Measurements from ENCODE around the gene GP1BB. TPM values are rescaled to one million over a fixed set of nuclear protein-coding genes. Genes with fewer than 3 reads are reported as not detected.

Gene GP1BB
- total and polyA plus RNA-seq, 3 experiments from 2014 or later: not detected

DNA sequence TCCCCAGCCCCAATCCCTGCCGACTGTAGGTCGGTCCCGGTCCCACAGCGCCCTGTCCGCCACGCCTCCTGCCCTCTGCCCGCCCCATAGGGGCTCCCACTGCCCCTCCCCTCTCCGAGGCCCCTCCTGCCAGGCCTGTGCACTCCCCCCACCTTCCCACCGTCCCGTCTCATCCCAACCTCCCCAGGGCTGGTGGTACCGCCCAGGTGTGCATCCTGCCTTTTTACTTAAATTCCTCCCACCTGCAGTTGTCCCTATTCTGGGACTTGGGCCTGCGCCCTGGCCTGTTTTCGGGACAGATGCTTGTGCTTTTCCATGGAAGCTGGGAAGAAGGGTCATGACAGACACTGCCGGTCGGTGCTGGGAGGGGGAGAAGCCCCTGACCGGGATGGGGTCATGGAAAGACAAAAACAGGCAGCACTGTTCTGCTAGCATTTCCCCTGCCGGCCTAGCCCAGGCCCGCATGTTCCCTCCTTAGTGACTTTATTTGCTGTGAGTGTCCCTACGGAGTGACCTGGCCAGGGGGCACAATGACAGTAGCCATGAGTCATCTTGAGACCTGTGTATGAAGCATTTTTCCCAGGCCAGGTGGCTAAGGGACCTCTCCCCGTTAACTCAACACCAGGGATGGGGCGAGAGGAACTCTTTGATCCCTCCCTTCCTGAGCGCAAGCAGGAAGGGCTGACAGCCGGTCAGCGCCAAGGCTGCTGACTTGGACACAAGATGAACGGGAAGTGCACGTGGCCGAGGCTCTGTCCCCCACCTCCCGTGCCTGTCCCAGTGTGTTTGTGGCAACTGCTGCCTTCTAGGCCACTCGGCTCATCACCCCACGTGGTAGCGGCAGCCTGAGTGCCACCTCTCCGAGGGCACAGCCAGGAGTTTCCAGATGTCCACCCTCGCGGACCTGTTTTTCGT is 44.3 kb downstream of the GP1BB start:
- no peak for DNase-seq
- Mint-ChIP-seq H3K27me3 (peaks cover 59 to 76% of the 10 kb centered on the region in 2 donors), H3K4me1 (peaks cover 4 to 23% (median 12%) of the 10 kb centered on the region in 3 donors), H3K9me3 (peaks cover 0 to 3% (median 0%) of the 10 kb centered on the region in 5 donors), H3K4me3 (peak overlapping the region in 5 of 7 donors; percentile 33 to 52 (median 50)), H3K36me3 (no peaks in the 10 kb centered on the region), H3K27ac (no peak overlapping the region)
- no peaks in the 10 kb centered on the region for H3K9me3 ChIP-seq (ENCODE audit: low read length)
- H3K4me1 ChIP-seq (ENCODE audit: insufficient read depth, low read length): peaks cover 11% of the 10 kb centered on the region
- H3K36me3 ChIP-seq (ENCODE audit: insufficient read depth, low read length): no peaks in the 10 kb centered on the region
- ChIA-PET CTCF (no interaction called here), POLR2A (no interaction called here)
- H3K27ac ChIP-seq (ENCODE audit: low read depth, low read length): no peak overlapping the region
- H3K27me3 ChIP-seq (ENCODE audit: insufficient read depth, low read length, poor library complexity, severe bottlenecking): peaks cover 44% of the 10 kb centered on the region
- H3K4me3 ChIP-seq (ENCODE audit: low read length): no peak overlapping the region

GRCh38 chr22:19769393-19769715 is 46.0 kb downstream of the GP1BB start:
- Histone ChIP-seq H3K4me3 (ENCODE audit: low read length) (no peak overlapping the region), H3K9me3 (ENCODE audit: low read length) (no peaks in the 10 kb centered on the region), H3K27ac (ENCODE audit: low read depth, low read length) (no peak overlapping the region), H3K27me3 (ENCODE audit: insufficient read depth, low read length, poor library complexity, severe bottlenecking) (peaks cover 43% of the 10 kb centered on the region), H3K36me3 (ENCODE audit: insufficient read depth, low read length) (no peaks in the 10 kb centered on the region), H3K4me1 (ENCODE audit: insufficient read depth, low read length) (peaks cover 17% of the 10 kb centered on the region)
- Mint-ChIP-seq H3K27ac (no peak overlapping the region), H3K36me3 (no peaks in the 10 kb centered on the region), H3K27me3 (peaks cover 53 to 78% of the 10 kb centered on the region in 2 donors), H3K9me3 (peaks cover 0 to 3% (median 0%) of the 10 kb centered on the region in 5 donors), H3K4me3 (peak overlapping the region in 1 of 7 donors; percentile 51), H3K4me1 (peaks cover 4 to 23% (median 12%) of the 10 kb centered on the region in 3 donors)
- DNase-seq: no peak
- ChIA-PET POLR2A (no interaction called here), CTCF (no interaction called here)

DNA sequence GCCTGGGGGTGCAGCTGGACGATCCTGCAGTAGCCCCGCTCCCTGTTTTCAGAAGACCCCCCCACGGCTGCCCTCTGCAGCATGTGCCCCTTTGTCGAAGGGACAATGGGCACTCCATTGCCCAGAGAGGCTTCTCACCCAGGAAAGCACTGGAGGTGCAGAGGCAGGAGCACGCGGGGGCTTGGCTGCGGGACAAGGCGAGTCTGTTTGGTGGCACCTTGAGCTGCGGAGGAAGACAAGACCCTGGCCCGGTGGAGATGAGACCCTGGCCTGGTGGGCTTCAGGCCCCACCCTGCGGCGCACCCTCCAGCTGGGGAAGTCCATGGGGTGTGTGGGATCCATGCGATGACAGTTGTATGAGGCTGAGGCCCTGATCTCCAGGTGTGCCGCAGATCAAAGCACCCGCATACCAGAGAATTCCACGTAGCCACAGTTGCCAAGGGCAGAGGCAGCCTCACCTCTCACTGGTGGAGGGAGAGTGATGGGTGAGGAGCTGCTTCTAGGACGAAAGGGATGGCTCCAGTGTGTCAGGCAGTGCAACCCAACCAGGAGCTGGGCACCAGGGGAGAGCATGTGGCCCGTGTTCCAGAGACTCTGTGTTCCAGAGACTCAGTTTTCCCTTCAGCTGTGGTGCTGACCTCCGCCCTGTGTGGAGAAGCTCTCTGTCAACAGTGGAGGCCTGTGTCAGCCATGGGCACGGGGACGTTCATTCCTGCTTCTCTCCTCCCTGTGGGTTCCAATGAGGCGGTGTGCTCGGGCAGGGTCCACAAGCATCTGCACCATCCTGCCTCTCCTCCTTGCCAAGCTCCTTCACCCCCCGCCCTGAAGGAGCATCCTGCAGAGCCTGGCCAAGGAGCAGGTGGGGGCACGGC is 47.2 kb downstream of the GP1BB start:
- H3K27me3 Mint-ChIP-seq: peaks cover 47 to 71% of the 10 kb centered on the region in 2 donors
- no peak for DNase-seq
- Histone ChIP-seq H3K27me3 (ENCODE audit: insufficient read depth, low read length, poor library complexity, severe bottlenecking) (peaks cover 34% of the 10 kb centered on the region), H3K27ac (ENCODE audit: low read depth, low read length) (no peak overlapping the region), H3K36me3 (ENCODE audit: insufficient read depth, low read length) (no peaks in the 10 kb centered on the region), H3K4me3 (ENCODE audit: low read length) (no peak overlapping the region), H3K4me1 (ENCODE audit: insufficient read depth, low read length) (peaks cover 17% of the 10 kb centered on the region), H3K9me3 (ENCODE audit: low read length) (no peaks in the 10 kb centered on the region)
- ChIA-PET CTCF (interaction anchor here (1.6 kb wide), 1 partner anchor 140 kb away, joined by 3 read pairs; no protein-coding TSS in a partner anchor), POLR2A (no interaction called here)
- no peak overlapping the region for H3K4me3 Mint-ChIP-seq
- peaks cover 0 to 15% (median 6%) of the 10 kb centered on the region in 3 donors for H3K4me1 Mint-ChIP-seq
- no peaks in the 10 kb centered on the region for H3K36me3 Mint-ChIP-seq
- peaks cover 0 to 2% (median 0%) of the 10 kb centered on the region in 5 donors for H3K9me3 Mint-ChIP-seq
- H3K27ac Mint-ChIP-seq: no peak overlapping the region

- Mint-ChIP-seq H3K4me1 (peaks cover 4 to 15% (median 6%) of the 10 kb centered on the region in 3 donors), H3K9me3 (peaks cover 0 to 2% (median 0%) of the 10 kb centered on the region in 5 donors), H3K27me3 (peaks cover 49 to 80% of the 10 kb centered on the region in 2 donors), H3K27ac (no peak overlapping the region), H3K4me3 (peak overlapping the region in 1 of 7 donors; percentile 57), H3K36me3 (no peaks in the 10 kb centered on the region)
- Histone ChIP-seq H3K27me3 (ENCODE audit: insufficient read depth, low read length, poor library complexity, severe bottlenecking) (peaks cover 26% of the 10 kb centered on the region), H3K4me1 (ENCODE audit: insufficient read depth, low read length) (peaks cover 18% of the 10 kb centered on the region), H3K4me3 (ENCODE audit: low read length) (no peak overlapping the region), H3K9me3 (ENCODE audit: low read length) (no peaks in the 10 kb centered on the region), H3K27ac (ENCODE audit: low read depth, low read length) (peak overlapping the region; percentile 62), H3K36me3 (ENCODE audit: insufficient read depth, low read length) (no peaks in the 10 kb centered on the region)
- no peak for DNase-seq
- ChIA-PET POLR2A (no interaction called here), CTCF (no interaction called here)
Measured at GRCh38 chr22:19772422-19772672, 49.0 kb downstream of the GP1BB start.

GRCh38 chr22:19772673-19773469 is 49.5 kb downstream of the GP1BB start:
- H3K27me3 Mint-ChIP-seq: peaks cover 49 to 78% of the 10 kb centered on the region in 2 donors
- peaks cover 21% of the 10 kb centered on the region for H3K27me3 ChIP-seq (ENCODE audit: insufficient read depth, low read length, poor library complexity, severe bottlenecking)

GRCh38 chr22:19773470-19774040 is 50.2 kb downstream of the GP1BB start:
- no peaks in the 10 kb centered on the region for H3K36me3 Mint-ChIP-seq
- Histone ChIP-seq H3K36me3 (ENCODE audit: insufficient read depth, low read length) (no peaks in the 10 kb centered on the region), H3K4me3 (ENCODE audit: low read length) (no peak overlapping the region), H3K27ac (ENCODE audit: low read depth, low read length) (peak overlapping the region; percentile 62), H3K4me1 (ENCODE audit: insufficient read depth, low read length) (peaks cover 12% of the 10 kb centered on the region), H3K9me3 (ENCODE audit: low read length) (no peaks in the 10 kb centered on the region), H3K27me3 (ENCODE audit: insufficient read depth, low read length, poor library complexity, severe bottlenecking) (peaks cover 16% of the 10 kb centered on the region)
- no peak overlapping the region for H3K27ac Mint-ChIP-seq
- H3K27me3 Mint-ChIP-seq: peaks cover 48 to 76% of the 10 kb centered on the region in 2 donors
- peaks cover 0 to 2% (median 0%) of the 10 kb centered on the region in 5 donors for H3K9me3 Mint-ChIP-seq
- ChIA-PET CTCF (no interaction called here), POLR2A (no interaction called here)
- DNase-seq: no peak
- H3K4me3 Mint-ChIP-seq: no peak overlapping the region
- peaks cover 2 to 6% (median 4%) of the 10 kb centered on the region in 3 donors for H3K4me1 Mint-ChIP-seq

More at GRCh38 chr22:19772673-19773469, 49.5 kb downstream of the GP1BB start:
- H3K9me3 ChIP-seq (ENCODE audit: low read length): no peaks in the 10 kb centered on the region
- peak overlapping the region in 1 of 7 donors; percentile 57 for H3K4me3 Mint-ChIP-seq
- no peaks in the 10 kb centered on the region for H3K36me3 Mint-ChIP-seq
- ChIA-PET POLR2A (no interaction called here), CTCF (no interaction called here)
- peaks cover 0 to 2% (median 0%) of the 10 kb centered on the region in 5 donors for H3K9me3 Mint-ChIP-seq
- H3K4me1 ChIP-seq (ENCODE audit: insufficient read depth, low read length): peaks cover 13% of the 10 kb centered on the region
- H3K27ac ChIP-seq (ENCODE audit: low read depth, low read length): peak overlapping the region; percentile 62
- no peak for DNase-seq
- H3K36me3 ChIP-seq (ENCODE audit: insufficient read depth, low read length): no peaks in the 10 kb centered on the region
- H3K27ac Mint-ChIP-seq: no peak overlapping the region
- no peak overlapping the region for H3K4me3 ChIP-seq (ENCODE audit: low read length)
- peaks cover 2 to 10% (median 4%) of the 10 kb centered on the region in 3 donors for H3K4me1 Mint-ChIP-seq
